A673 (cell line): Measurements from ENCODE around the gene KIT. TPM values are rescaled to one million over a fixed set of nuclear protein-coding genes. Genes with fewer than 3 reads are reported as not detected.

Experiments
- BruUV-seq: library from RNA; stranded (reverse); fragments of 400-500 nt; replicated peaks from 2 replicates; lab custom pipeline; 2021; lab: Mats Ljungman, UMichigan
- CTCF ChIA-PET: fragments of 300-600 bp; sonication (Branson Sonifier 250); formaldehyde crosslinking; loops from one replicate; lab custom pipeline; 2022; ENCODE audit warnings: antibody characterized with exemption; lab: Charles Lee
- POLR2A ChIA-PET: fragments of 300-600 bp; sonication (Branson Sonifier 250); formaldehyde crosslinking; loops from one replicate; lab custom pipeline; 2022; ENCODE audit warnings: antibody characterized with exemption; ENCODE audit not compliant: low non-redundant PET; lab: Charles Lee
- DNase-seq: peaks from one replicate; pipeline ENCODE4 v3.0.0-alpha.2; 2015; ENCODE audit warnings: low spot score
- H3K27ac ChIP-seq: fragments of 200-600 bp; sonication (generic); 2 replicates; pipeline ENCODE4 v1.5.1; 2016; ENCODE audit warnings: mixed run types, low read depth, mild to moderate bottlenecking, mixed read lengths, antibody characterized with exemption, low read length; ENCODE audit not compliant: poor library complexity, severe bottlenecking
- H3K27me3 ChIP-seq: fragments of 200-600 bp; sonication (generic); replicated peaks from 2 replicates; pipeline ENCODE4 v1.6.1; 2017; ENCODE audit warnings: mixed run types, low read depth, mild to moderate bottlenecking, mixed read lengths, antibody characterized with exemption, low read length; ENCODE audit not compliant: insufficient read depth, poor library complexity
- H3K36me3 ChIP-seq: fragments of 200-600 bp; sonication (generic); 2 replicates; pipeline ENCODE4 v1.6.1; 2016; ENCODE audit warnings: mixed run types, mild to moderate bottlenecking, mixed read lengths, antibody characterized with exemption, low read length; ENCODE audit not compliant: insufficient read depth, poor library complexity, severe bottlenecking
- H3K4me1 ChIP-seq: fragments of 200-600 bp; sonication (generic); 2 replicates; pipeline ENCODE4 v1.6.1; 2017; ENCODE audit warnings: mixed run types, mild to moderate bottlenecking, mixed read lengths, antibody characterized with exemption, low read length; ENCODE audit not compliant: insufficient read depth, poor library complexity, severe bottlenecking
- H3K4me3 ChIP-seq: fragments of 200-600 bp; sonication (generic); 2 replicates; pipeline ENCODE4 v1.5.1; 2016; ENCODE audit warnings: low read depth, mixed run types, mild to moderate bottlenecking, mixed read lengths, low read length; ENCODE audit not compliant: poor library complexity, severe bottlenecking
- H3K9me3 ChIP-seq: fragments of 200-600 bp; sonication (generic); 2 replicates; pipeline ENCODE4 v1.6.1; 2016; ENCODE audit warnings: mixed run types, low read depth, mild to moderate bottlenecking, mixed read lengths, antibody characterized with exemption, low read length; ENCODE audit not compliant: poor library complexity, severe bottlenecking
- EZH2 ChIP-seq: fragments of 200-600 bp; sonication (generic); IDR thresholded peaks from 2 replicates; pipeline ENCODE4 v1.6.1; 2017; ENCODE audit warnings: borderline replicate concordance, low read depth, mild to moderate bottlenecking, mixed read lengths, antibody characterized with exemption, low read length; ENCODE audit not compliant: poor library complexity, severe bottlenecking
- intact Hi-C: fragments of 100-400 bp; cut with micrococcal nuclease; formaldehyde crosslinking; loops from one replicate; pipeline ENCODE4 v1.10.0; 2022; ENCODE audit not compliant: unreplicated experiment
- total RNA-seq: library from RNA; stranded (reverse); gene quantifications from 2 replicates; pipeline ENCODE4 v1.2.3, GENCODE V29; 2021
- TF ChIP-seq, protein P1 (sequence below): fragments of 300-800, 200-600 bp; sonication (generic); conservative IDR thresholded peaks from 2 replicates; pipeline ENCODE4 v1.5.1; 2017; ENCODE audit warnings: low read depth, mild to moderate bottlenecking, antibody characterized with exemption, low read length, moderate library complexity, mixed read lengths

The KIT gene
- total RNA-seq, 1 experiment from 2014 or later = 9.5 TPM

DNA sequence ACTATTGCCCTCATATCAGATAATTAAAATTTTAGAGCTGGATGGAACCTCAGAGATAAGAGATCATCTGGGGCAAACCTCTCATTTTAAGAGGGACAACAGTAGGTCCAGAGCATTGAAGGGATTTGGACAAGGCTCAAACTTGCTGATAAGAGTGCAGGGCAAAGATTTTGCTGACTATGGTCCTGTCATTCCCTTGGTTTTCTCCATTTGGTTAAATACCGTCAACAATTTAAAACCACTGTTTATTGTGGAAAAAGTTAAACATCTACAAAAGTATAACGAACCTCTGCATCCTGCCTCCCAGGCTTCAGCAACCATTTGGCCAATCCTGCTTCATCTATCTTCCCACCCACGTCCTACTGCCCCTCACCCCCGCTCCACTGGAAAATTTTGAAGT lies 10.7 kb upstream of the KIT start:
- ChIA-PET CTCF (no interaction called here), POLR2A (no interaction called here)
- intact Hi-C loops = no loop called here
- no peak overlapping the region for H3K27ac ChIP-seq
- H3K4me1 ChIP-seq = no peaks in the 10 kb centered on the region
- H3K27me3 ChIP-seq = no peaks in the 10 kb centered on the region
- no peaks in the 10 kb centered on the region for H3K36me3 ChIP-seq
- no peak overlapping the region for H3K4me3 ChIP-seq
- H3K9me3 ChIP-seq = no peaks in the 10 kb centered on the region
- BruUV-seq = no TSS peak
- DNase-seq = no peak
- TF ChIP-seq, protein P1, sequence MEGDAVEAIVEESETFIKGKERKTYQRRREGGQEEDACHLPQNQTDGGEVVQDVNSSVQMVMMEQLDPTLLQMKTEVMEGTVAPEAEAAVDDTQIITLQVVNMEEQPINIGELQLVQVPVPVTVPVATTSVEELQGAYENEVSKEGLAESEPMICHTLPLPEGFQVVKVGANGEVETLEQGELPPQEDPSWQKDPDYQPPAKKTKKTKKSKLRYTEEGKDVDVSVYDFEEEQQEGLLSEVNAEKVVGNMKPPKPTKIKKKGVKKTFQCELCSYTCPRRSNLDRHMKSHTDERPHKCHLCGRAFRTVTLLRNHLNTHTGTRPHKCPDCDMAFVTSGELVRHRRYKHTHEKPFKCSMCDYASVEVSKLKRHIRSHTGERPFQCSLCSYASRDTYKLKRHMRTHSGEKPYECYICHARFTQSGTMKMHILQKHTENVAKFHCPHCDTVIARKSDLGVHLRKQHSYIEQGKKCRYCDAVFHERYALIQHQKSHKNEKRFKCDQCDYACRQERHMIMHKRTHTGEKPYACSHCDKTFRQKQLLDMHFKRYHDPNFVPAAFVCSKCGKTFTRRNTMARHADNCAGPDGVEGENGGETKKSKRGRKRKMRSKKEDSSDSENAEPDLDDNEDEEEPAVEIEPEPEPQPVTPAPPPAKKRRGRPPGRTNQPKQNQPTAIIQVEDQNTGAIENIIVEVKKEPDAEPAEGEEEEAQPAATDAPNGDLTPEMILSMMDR = no peak
- no peak for TF ChIP-seq EZH2

GRCh38 chr4:54651050-54651449 lies 6.7 kb upstream of the KIT start:
- intact Hi-C loops = no loop called here
- H3K27ac ChIP-seq = no peak overlapping the region
- POLR2A ChIA-PET = no interaction called here
- BruUV-seq = no TSS peak
- no peaks in the 10 kb centered on the region for H3K27me3 ChIP-seq
- no peak overlapping the region for H3K4me3 ChIP-seq
- no peaks in the 10 kb centered on the region for H3K9me3 ChIP-seq
- H3K36me3 ChIP-seq = no peaks in the 10 kb centered on the region
- no peak for DNase-seq
- no peak for TF ChIP-seq EZH2
- TF ChIP-seq, protein P1 = no peak
- H3K4me1 ChIP-seq = no peaks in the 10 kb centered on the region
- CTCF ChIA-PET = no interaction called here

DNA sequence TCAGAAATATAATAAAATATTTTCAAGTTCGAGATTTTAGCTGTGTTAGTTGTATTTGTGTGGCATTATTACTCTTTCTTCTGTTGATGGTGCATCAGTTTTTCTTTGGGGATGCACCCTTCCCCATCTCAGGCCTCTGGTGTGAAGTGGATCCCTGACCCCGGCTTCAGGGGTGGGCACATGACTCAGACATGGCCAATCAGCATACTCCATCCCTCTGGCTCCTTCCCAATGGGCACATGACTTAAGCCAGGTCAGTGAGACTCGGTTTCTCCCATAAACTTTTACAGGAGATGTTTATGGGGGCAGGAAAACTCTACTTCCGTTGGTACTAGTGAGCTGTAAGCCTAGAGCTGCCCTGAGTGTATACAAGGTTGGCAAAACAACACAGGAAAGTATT lies 3.0 kb upstream of the KIT start:
- no peaks in the 10 kb centered on the region for H3K4me1 ChIP-seq
- no peak for DNase-seq
- H3K36me3 ChIP-seq = no peaks in the 10 kb centered on the region
- no peak overlapping the region for H3K27ac ChIP-seq
- intact Hi-C loops = no loop called here
- H3K9me3 ChIP-seq = no peaks in the 10 kb centered on the region
- no peaks in the 10 kb centered on the region for H3K27me3 ChIP-seq
- no peak overlapping the region for H3K4me3 ChIP-seq
- ChIA-PET POLR2A (no interaction called here), CTCF (no interaction called here)
- no peak for TF ChIP-seq EZH2
- no TSS peak for BruUV-seq

DNA sequence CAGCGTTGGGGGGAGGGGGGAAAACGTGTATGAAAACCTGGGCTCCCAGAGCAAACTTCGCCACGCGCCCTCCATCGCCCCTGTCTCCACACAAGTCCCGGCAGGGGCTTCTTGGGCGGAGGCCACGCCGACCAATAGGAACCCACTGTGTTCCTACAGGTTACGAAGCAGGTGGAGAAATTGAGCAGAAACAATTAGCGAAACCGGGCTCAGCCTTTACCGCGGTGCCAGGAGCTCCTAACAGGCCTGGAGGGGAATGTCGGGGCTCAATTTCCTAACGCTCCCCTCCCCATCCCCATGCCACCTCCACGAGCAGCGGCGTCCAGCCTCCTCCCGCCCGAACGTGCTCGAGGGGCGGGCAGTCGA lies 589 bp upstream of the KIT start:
- Histone ChIP-seq H3K27ac (no peak overlapping the region), H3K4me1 (peaks cover 11% of the 10 kb centered on the region), H3K36me3 (no peaks in the 10 kb centered on the region), H3K27me3 (no peaks in the 10 kb centered on the region), H3K9me3 (no peaks in the 10 kb centered on the region), H3K4me3 (peak overlapping the region; percentile 62)
- no TSS peak for BruUV-seq
- ChIA-PET CTCF (no interaction called here), POLR2A (no interaction called here)
- no peak for DNase-seq
- no peak for TF ChIP-seq EZH2
- TF ChIP-seq, protein P1 = no peak
- intact Hi-C loops = no loop called here
